ENCODE results near the gene ALDH3B1. TPM values are rescaled to one million over a fixed set of nuclear protein-coding genes. Genes with fewer than 3 reads are reported as not detected.
A peak's percentile ranks its signal among the peaks of the same experiment; 100 is the strongest.

Gene ALDH3B1
- total and polyA plus RNA-seq, 10 of the 15 experiments (the other 5 are each of a cell fraction or from before 2014, with no cell fraction given) = 0.03 to 0.37 (median 0.17) TPM; not detected in 3

GRCh38 chr11:68002938-68003845 lies 6.9 kb upstream of the ALDH3B1 start:
- H3K36me3 ChIP-seq (ENCODE audit: control insufficient read depth in 2 of 2, insufficient read depth in 2 of 2, low read length in 1 of 2) = no peaks in the 10 kb centered on the region; a peak in 1 of 4 replicates
- H3K9ac ChIP-seq (ENCODE audit: control insufficient read depth, insufficient read depth, low read length) = peak overlapping the region; percentile 69
- intact Hi-C loops (cut with micrococcal nuclease; ENCODE audit: unreplicated experiment) (loop anchor here (5.0 to 10.0 kb wide), 3 partner anchors 34 to 204 kb away; partner anchors contain the start of genes CHKA and TCIRG1), in situ Hi-C loops (cut with MboI) (no loop called here)
- FAIRE-seq (no peak), ATAC-seq (peak; percentile 63), DNase-seq (ENCODE audit: low read depth, low spot score) (no peak)
- H3K79me2 ChIP-seq (ENCODE audit: control insufficient read depth, insufficient read depth, low read length) = peaks cover 14% of the 10 kb centered on the region
- peaks cover 42% of the 10 kb centered on the region for H3K4me1 ChIP-seq (ENCODE audit: control insufficient read depth, insufficient read depth, low read length)
- H4K20me1 ChIP-seq (ENCODE audit: control insufficient read depth, insufficient read depth) = no peaks in the 10 kb centered on the region
- RAD21 ChIA-PET (ENCODE audit: unreplicated experiment) = no interaction called here
- SMC1A ChIA-PET (ENCODE audit: uncharacterized antibody, unreplicated experiment) = interaction anchor here (0.7 kb wide), 1 partner anchor 9 kb away, joined by 3 read pairs; no protein-coding TSS in a partner anchor
- H2AFZ ChIP-seq (ENCODE audit: control insufficient read depth, low read depth, low read length) = no peak overlapping the region
- H3K27me3 ChIP-seq (replicated peaks in 1 of 2; ENCODE audit: control insufficient read depth in 2 of 2, insufficient read depth in 2 of 2, low read length in 1 of 2) = no peaks in the 10 kb centered on the region
- no TSS peak for BruUV-seq (replicated peaks)
- CTCF ChIA-PET = interaction anchor here (1.0 to 3.5 kb wide), 4 partner anchors 9 to 205 kb away, joined by 3 to 19 read pairs (median 6); no protein-coding TSS in a partner anchor
- H3K4me2 ChIP-seq (ENCODE audit: control insufficient read depth, insufficient read depth) = peak overlapping the region; percentile 90
- under 1% methylated on average over 52 of the region's 86 CpGs for WGBS (ENCODE audit: insufficient coverage, insufficient replicate concordance, low lambda C conversion rate, missing lambda C conversion rate)
- H3K4me3 ChIP-seq = peak overlapping the region; percentile 92
- H3K27ac ChIP-seq (ENCODE audit: control insufficient read depth, insufficient read depth) = peak overlapping the region; percentile 78
- H3K9me3 ChIP-seq (replicated peaks; ENCODE audit: control insufficient read depth, insufficient read depth, low read length) = no peaks in the 10 kb centered on the region
- POLR2A ChIA-PET = interaction anchor here (1.1 to 3.0 kb wide), 2 partner anchors 35 to 116 kb away, joined by 3 to 11 read pairs; partner anchors contain the start of gene TCIRG1
- no peak for TF ChIP-seq CHD1 (IDR thresholded peaks at IDR 0.05; ENCODE audit: low read depth, low read length)
- peak; percentile 52; the same call in 1 of the 2 replicates for TF ChIP-seq DPF2 (IDR thresholded peaks at IDR 0.05)
- 0 out of 4 replicates have a peak, but pooled peaks of 1 of the 2 experiments have one; percentile 37 for TF ChIP-seq ETV6 (conservative IDR thresholded peaks at IDR 0.05 in 1 of 2, IDR thresholded peaks at IDR 0.05 in 1 of 2; ENCODE audit: borderline replicate concordance in 1 of 2, low read depth in 1 of 2)
- peak; percentile 45; the same call in 1 of the 2 replicates for TF ChIP-seq NKRF (conservative IDR thresholded peaks at IDR 0.05)
- TF ChIP-seq NR2C2 (IDR thresholded peaks at IDR 0.05; ENCODE audit: borderline replicate concordance, control insufficient read depth, insufficient read length, low read depth) = no peak
- no peak for TF ChIP-seq MEF2A (IDR thresholded peaks at IDR 0.05; ENCODE audit: insufficient read depth, low read depth, low read length)
- TF ChIP-seq SREBF1 (IDR thresholded peaks at IDR 0.05; ENCODE audit: low read length) = no peak
- no peak for TF ChIP-seq PBX3 (IDR thresholded peaks at IDR 0.05; ENCODE audit: insufficient replicate concordance, low read depth, low read length)
- TF ChIP-seq MXI1 (IDR thresholded peaks at IDR 0.05; ENCODE audit: low read depth, low read length) = peak; percentile 51; the same call in 1 of the 2 replicates
- TF ChIP-seq STAT3 (IDR thresholded peaks at IDR 0.05; ENCODE audit: low read depth, low read length) = no peak
- no peak for TF ChIP-seq TBL1XR1 (IDR thresholded peaks at IDR 0.05; ENCODE audit: low read depth, low read length)
- peak; percentile 88 for TF ChIP-seq SPI1 (IDR thresholded peaks at IDR 0.05; ENCODE audit: borderline replicate concordance, insufficient read depth, low read depth, low read length)
- TF ChIP-seq EGR1 (IDR thresholded peaks at IDR 0.05; ENCODE audit: borderline replicate concordance in 1 of 2, low read depth in 2 of 2, low read length in 2 of 2) = peak in 1 of 2 experiments; percentile 68; a peak in 1 of 3 replicates
- TF ChIP-seq SIN3A (IDR thresholded peaks at IDR 0.05; ENCODE audit: low read depth, low read length) = 0 out of 2 replicates have a peak, but pooled peaks have one; percentile 38
- no peak for TF ChIP-seq SMAD5 (IDR thresholded peaks at IDR 0.05; ENCODE audit: low read depth)
